Endothelial cell of umbilical vein (primary cell): ENCODE data around the gene RABIF.

Experiments
- CTCF ChIP-seq, 2 donors: IDR thresholded peaks; 1 replicate in 1 of 2; 2 replicates in 1 of 2; pipeline ENCODE4 v1.5.1; 2011; ENCODE audit warnings: low read length in 2 of 2, mild to moderate bottlenecking in 2 of 2, moderate library complexity in 2 of 2, control low read depth in 1 of 2, inconsistent platforms in 1 of 2, low read depth in 1 of 2; ENCODE audit not compliant: insufficient read depth in 1 of 2; ENCODE audit errors: extremely low read depth in 1 of 2
- EZH2 ChIP-seq: IDR thresholded peaks from 2 replicates; pipeline ENCODE4 v1.6.1; 2012; ENCODE audit warnings: borderline replicate concordance, low read depth, mild to moderate bottlenecking, moderate library complexity, low read length, inconsistent platforms; ENCODE audit not compliant: severe bottlenecking
- FOS ChIP-seq: IDR thresholded peaks from 2 replicates; pipeline ENCODE4 v1.6.1; 2011; ENCODE audit warnings: mild to moderate bottlenecking, low read length, moderate library complexity, borderline replicate concordance; ENCODE audit not compliant: insufficient read depth
- JUN ChIP-seq: IDR thresholded peaks from 2 replicates; pipeline ENCODE4 v1.6.1; 2011; ENCODE audit warnings: borderline replicate concordance, low read depth; ENCODE audit not compliant: insufficient read length, insufficient read depth
- MAX ChIP-seq: IDR thresholded peaks from 2 replicates; pipeline ENCODE4 v1.6.1; 2011; ENCODE audit not compliant: insufficient read depth, insufficient read length
- MYC ChIP-seq: IDR thresholded peaks from one replicate; pipeline ENCODE4 v1.6.1; 2011; ENCODE audit warnings: mild to moderate bottlenecking, low read depth, low read length
- POLR2A ChIP-seq: IDR thresholded peaks from 2 replicates; pipeline ENCODE4 v1.6.1; 2012; ENCODE audit warnings: low read depth, mild to moderate bottlenecking, control low read depth, low read length
- POLR2AphosphoS5 ChIP-seq: IDR thresholded peaks from 2 replicates; pipeline ENCODE4 v1.6.1; 2012; ENCODE audit warnings: low read depth, mild to moderate bottlenecking, control low read depth, low read length, moderate library complexity; ENCODE audit not compliant: insufficient read depth

GRCh38 chr1:202909494-202909893 lies 20.5 kb upstream of the RABIF start:
- TF ChIP-seq CTCF (IDR thresholded peaks at IDR 0.05; ENCODE audit: extremely low read depth in 1 of 2, insufficient read depth in 1 of 2, low read depth in 1 of 2, low read length in 2 of 2): no peak
- no peak for TF ChIP-seq POLR2A
- no peak for TF ChIP-seq EZH2
- TF ChIP-seq MAX: no peak
- TF ChIP-seq MYC: no peak
- TF ChIP-seq JUN: no peak
- no peak for TF ChIP-seq FOS
- TF ChIP-seq POLR2AphosphoS5: no peak
